Measurements from ENCODE around the gene ACVR1C. TPM values are rescaled to one million over a fixed set of nuclear protein-coding genes. Genes with fewer than 3 reads are reported as not detected.

ACVR1C gene
- total RNA-seq, 1 donor from 2014 or later: 0.95 TPM

DNA sequence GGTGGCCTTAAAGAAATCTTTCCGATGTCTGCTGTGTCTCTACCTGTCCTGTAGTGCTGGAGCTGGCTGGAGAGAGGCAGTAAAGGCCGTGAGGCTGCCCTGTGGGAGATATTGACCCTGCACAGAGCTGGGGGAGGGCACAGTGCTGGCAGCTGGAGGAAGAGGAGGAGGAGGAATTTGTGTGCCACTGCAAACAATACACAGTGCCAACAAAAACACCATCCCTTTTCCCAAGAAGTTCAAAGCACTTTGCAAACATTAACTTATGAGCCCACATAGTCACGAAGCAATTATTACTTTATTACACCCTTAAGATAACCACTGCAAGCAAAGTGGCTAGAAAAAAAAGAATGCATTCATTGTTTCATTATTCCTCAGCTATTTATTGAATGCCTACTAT is 139.8 kb downstream of the ACVR1C start:
- Histone ChIP-seq H3K4me2 (ENCODE audit: low read length) (no peak overlapping the region), H3K27me3 (ENCODE audit: insufficient read depth, low read length) (no peaks in the 10 kb centered on the region), H3K4me1 (ENCODE audit: insufficient read depth, low read length) (peaks cover 11% of the 10 kb centered on the region), H3K79me2 (ENCODE audit: insufficient read depth, low read length) (no peaks in the 10 kb centered on the region), H2AFZ (ENCODE audit: low read depth, low read length) (no peak overlapping the region), H3K4me3 (ENCODE audit: insufficient read depth, low read depth, low read length) (no peak overlapping the region), H3K9ac (ENCODE audit: low read length) (no peak overlapping the region), H3K36me3 (ENCODE audit: insufficient read depth, low read length) (no peaks in the 10 kb centered on the region), H3K9me3 (ENCODE audit: insufficient read depth, low read depth, low read length) (no peaks in the 10 kb centered on the region), H4K20me1 (ENCODE audit: insufficient read depth, low read length) (no peaks in the 10 kb centered on the region), H3K27ac (ENCODE audit: low read depth, low read length) (no peak overlapping the region)
- Mint-ChIP-seq H3K9me3 (ENCODE audit: unreplicated experiment) (no peaks in the 10 kb centered on the region), H3K36me3 (ENCODE audit: low read depth, unreplicated experiment) (no peaks in the 10 kb centered on the region), H3K4me1 (ENCODE audit: low read depth, unreplicated experiment) (peaks cover 8% of the 10 kb centered on the region), H3K4me3 (ENCODE audit: unreplicated experiment) (no peak overlapping the region), H3K27ac (ENCODE audit: unreplicated experiment) (no peak overlapping the region), H3K27me3 (ENCODE audit: low read depth, unreplicated experiment) (no peaks in the 10 kb centered on the region)
- no peak for TF ChIP-seq EZH2 (IDR thresholded peaks at IDR 0.05; ENCODE audit: insufficient read depth, low read length)
- no peak for TF ChIP-seq CTCF (IDR thresholded peaks at IDR 0.05; ENCODE audit: insufficient read depth, low read depth, low read length)
- FAIRE-seq (no peak), DNase-seq (ENCODE audit: low read depth) (no peak)

DNA sequence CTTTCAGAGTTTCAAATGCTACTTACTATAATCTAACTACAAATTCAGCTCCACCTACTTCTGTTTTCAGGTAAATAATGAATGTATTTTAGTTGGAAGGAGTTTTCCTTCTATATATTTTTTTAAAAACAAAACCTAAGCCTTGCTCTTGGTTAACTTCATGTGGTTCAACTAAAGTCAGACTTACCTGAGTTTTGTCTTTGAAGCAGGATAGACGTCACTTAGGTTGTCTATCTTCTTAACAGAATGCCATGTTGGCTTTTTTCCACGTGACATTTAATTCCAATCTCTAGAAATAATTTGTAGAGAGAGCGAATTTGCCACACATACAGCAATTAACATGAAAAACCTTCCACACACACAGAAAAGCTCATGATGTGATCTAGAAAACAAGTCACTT is 140.9 kb downstream of the ACVR1C start:
- H3K4me3 ChIP-seq (ENCODE audit: insufficient read depth, low read depth, low read length): no peak overlapping the region
- no peaks in the 10 kb centered on the region for H3K9me3 ChIP-seq (ENCODE audit: insufficient read depth, low read depth, low read length)
- DNase-seq (ENCODE audit: low read depth): no peak
- FAIRE-seq: no peak
- H3K4me1 ChIP-seq (ENCODE audit: insufficient read depth, low read length): peaks cover 11% of the 10 kb centered on the region
- H3K36me3 ChIP-seq (ENCODE audit: insufficient read depth, low read length): no peaks in the 10 kb centered on the region
- Mint-ChIP-seq H3K36me3 (ENCODE audit: low read depth, unreplicated experiment) (no peaks in the 10 kb centered on the region), H3K27ac (ENCODE audit: unreplicated experiment) (no peak overlapping the region), H3K9me3 (ENCODE audit: unreplicated experiment) (no peaks in the 10 kb centered on the region), H3K27me3 (ENCODE audit: low read depth, unreplicated experiment) (no peaks in the 10 kb centered on the region), H3K4me3 (ENCODE audit: unreplicated experiment) (no peak overlapping the region), H3K4me1 (ENCODE audit: low read depth, unreplicated experiment) (peaks cover 8% of the 10 kb centered on the region)
- H3K27ac ChIP-seq (ENCODE audit: low read depth, low read length): no peak overlapping the region
- no peak for TF ChIP-seq CTCF (IDR thresholded peaks at IDR 0.05; ENCODE audit: insufficient read depth, low read depth, low read length)
- no peak for TF ChIP-seq EZH2 (IDR thresholded peaks at IDR 0.05; ENCODE audit: insufficient read depth, low read length)
- no peak overlapping the region for H3K9ac ChIP-seq (ENCODE audit: low read length)
- no peaks in the 10 kb centered on the region for H3K27me3 ChIP-seq (ENCODE audit: insufficient read depth, low read length)
- no peaks in the 10 kb centered on the region for H3K79me2 ChIP-seq (ENCODE audit: insufficient read depth, low read length)
- H2AFZ ChIP-seq (ENCODE audit: low read depth, low read length): no peak overlapping the region
- H4K20me1 ChIP-seq (ENCODE audit: insufficient read depth, low read length): no peaks in the 10 kb centered on the region
- no peak overlapping the region for H3K4me2 ChIP-seq (ENCODE audit: low read length)

- Mint-ChIP-seq H3K9me3 (ENCODE audit: unreplicated experiment) (no peaks in the 10 kb centered on the region), H3K36me3 (ENCODE audit: low read depth, unreplicated experiment) (no peaks in the 10 kb centered on the region), H3K27ac (ENCODE audit: unreplicated experiment) (no peak overlapping the region), H3K4me1 (ENCODE audit: low read depth, unreplicated experiment) (peaks cover 8% of the 10 kb centered on the region), H3K4me3 (ENCODE audit: unreplicated experiment) (no peak overlapping the region), H3K27me3 (ENCODE audit: low read depth, unreplicated experiment) (no peaks in the 10 kb centered on the region)
- DNase-seq (ENCODE audit: low read depth) (no peak), FAIRE-seq (no peak)
- H3K9ac ChIP-seq (ENCODE audit: low read length): no peak overlapping the region
- no peak overlapping the region for H3K27ac ChIP-seq (ENCODE audit: low read depth, low read length)
- no peaks in the 10 kb centered on the region for H3K9me3 ChIP-seq (ENCODE audit: insufficient read depth, low read depth, low read length)
- no peaks in the 10 kb centered on the region for H3K27me3 ChIP-seq (ENCODE audit: insufficient read depth, low read length)
- H2AFZ ChIP-seq (ENCODE audit: low read depth, low read length): no peak overlapping the region
- peaks cover 11% of the 10 kb centered on the region for H3K4me1 ChIP-seq (ENCODE audit: insufficient read depth, low read length)
- H3K79me2 ChIP-seq (ENCODE audit: insufficient read depth, low read length): no peaks in the 10 kb centered on the region
- no peaks in the 10 kb centered on the region for H4K20me1 ChIP-seq (ENCODE audit: insufficient read depth, low read length)
- H3K4me3 ChIP-seq (ENCODE audit: insufficient read depth, low read depth, low read length): no peak overlapping the region
- no peak overlapping the region for H3K4me2 ChIP-seq (ENCODE audit: low read length)
- H3K36me3 ChIP-seq (ENCODE audit: insufficient read depth, low read length): no peaks in the 10 kb centered on the region
- no peak for TF ChIP-seq CTCF (IDR thresholded peaks at IDR 0.05; ENCODE audit: insufficient read depth, low read depth, low read length)
- no peak for TF ChIP-seq EZH2 (IDR thresholded peaks at IDR 0.05; ENCODE audit: insufficient read depth, low read length)
Measured at GRCh38 chr2:157487271-157487610, 141.4 kb downstream of the ACVR1C start.
